Stimulated activated CD8-positive, alpha-beta memory T cell treated with anti-CD3 and anti-CD28 coated beads, Interleukin-12 subunit alpha, Interleukin-12 subunit beta, amount 100 ng/mL, for 24 hours (primary cell): Measurements from ENCODE around the gene EPHB2.

Source experiments
- DNase-seq: peaks from one replicate; pipeline ENCODE4 v3.0.0-alpha.2; 2020; ENCODE audit errors: extremely low read depth

The EPHB2 gene

DNA sequence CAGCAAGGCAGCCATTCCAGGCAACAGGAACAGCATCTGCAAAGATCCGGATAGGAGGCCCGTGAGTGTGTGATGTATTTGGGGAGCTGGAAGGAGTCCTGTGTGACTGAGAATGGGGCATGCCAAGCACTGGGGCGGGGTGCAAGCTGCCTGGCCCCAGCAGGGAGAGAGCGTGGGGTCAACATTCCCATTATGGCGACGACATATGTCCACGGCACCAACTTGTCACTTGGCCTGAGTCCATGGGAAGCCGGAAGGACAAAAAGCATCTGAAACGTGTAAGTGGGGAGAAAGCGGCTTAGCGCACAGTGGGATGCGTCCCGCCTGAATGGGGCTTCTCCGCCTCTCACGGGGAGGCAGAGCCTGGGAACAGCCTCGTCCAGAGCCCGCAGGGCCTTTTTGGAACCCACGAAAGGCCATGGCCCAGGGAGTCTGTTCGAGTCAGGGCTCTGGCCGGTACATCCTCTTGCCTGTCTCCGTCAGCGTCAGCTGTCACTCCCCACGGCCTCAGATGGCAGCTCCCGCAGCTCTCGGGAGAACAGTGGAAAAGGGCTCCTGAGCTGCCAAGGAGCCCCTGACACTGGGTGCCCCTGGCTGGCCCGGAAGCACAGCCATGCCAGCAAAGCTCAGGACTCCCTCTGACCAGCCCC is 12.4 kb downstream of the EPHB2 start:
- no peak for DNase-seq

DNA sequence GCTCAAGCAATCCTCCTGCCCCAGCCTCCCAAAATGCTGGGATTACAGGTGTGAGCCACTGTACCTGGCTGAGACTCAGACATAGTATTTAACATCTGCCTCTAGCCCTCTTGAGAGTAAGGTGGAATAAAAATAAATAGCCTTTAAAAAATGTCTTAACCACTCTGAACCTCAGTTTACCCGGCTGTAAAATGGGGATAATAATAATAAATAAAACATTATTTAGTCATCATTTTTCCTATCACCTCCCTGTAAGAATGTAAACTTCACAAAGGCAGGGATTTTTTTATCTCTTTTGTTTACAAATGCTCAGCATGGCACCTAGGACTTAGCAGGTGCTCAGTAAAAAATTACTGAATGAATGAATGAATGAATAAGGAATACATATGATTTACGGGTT is 17.2 kb downstream of the EPHB2 start:
- no peak for DNase-seq

- DNase-seq, result no peak
These were observed 18.2 kb downstream of the EPHB2 start for GRCh38 chr1:22728751-22729399.

DNA sequence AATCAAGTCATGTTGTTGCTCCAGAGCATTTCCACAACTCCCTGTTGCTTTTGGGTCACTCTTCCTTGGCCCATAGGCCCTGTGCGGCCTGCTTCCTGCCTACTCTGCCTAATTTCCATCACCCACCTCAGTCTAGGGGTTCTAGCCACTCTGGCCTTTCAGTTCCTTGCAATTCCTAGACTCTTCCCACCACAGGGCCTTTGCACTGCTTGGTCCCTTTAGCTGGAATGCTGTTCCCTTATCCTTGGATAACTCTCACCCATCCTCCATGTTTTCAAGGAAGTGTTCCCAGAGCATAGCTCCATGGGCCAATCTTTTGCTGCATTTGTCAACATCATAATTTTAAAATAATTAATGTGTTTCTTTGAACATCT is 18.7 kb downstream of the EPHB2 start:
- no peak for DNase-seq

DNA sequence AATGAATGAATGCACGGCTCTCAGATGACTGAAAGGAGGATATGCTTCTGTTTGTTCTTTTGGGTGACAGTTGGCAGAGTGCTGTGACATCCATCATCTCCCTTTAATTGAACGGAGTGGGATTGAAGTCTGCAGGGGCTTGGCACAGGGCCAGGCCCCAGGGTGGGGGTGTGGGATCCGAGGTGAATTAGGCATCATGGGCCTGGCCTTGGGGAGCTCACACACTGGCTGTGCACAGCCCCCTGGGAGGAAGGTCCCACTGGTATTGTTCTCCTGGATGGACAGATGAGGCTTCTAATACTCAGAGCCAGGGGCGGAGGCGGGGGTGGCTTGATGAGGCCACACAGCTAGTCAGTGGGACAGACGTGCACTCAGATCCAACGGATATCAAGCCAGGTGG is 19.3 kb downstream of the EPHB2 start:
- no peak for DNase-seq

GRCh38 chr1:22731924-22732720 is 21.5 kb downstream of the EPHB2 start:
- DNase-seq, result no peak

DNA sequence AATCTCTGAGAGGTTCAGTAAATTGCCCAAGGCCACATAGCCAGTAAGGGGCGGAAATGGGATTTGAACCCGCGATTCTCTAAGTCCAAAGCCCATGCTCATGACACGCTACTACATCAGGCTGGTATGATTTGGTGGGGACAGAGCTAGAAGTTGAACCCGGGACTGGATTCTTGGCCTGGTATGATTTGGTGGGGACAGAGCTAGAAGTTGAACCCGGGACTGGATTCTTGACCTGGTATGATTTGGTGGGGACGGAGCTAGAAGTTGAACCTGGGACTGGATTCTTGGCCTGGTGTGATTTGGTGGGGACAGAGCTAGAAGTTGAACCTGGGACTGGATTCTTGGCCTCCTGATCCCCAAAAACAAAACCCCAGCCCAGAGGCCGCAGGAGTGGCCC is 23.0 kb downstream of the EPHB2 start:
- DNase-seq, result no peak

GRCh38 chr1:22736501-22737080 is 26.0 kb downstream of the EPHB2 start:
- no peak for DNase-seq

- DNase-seq, result no peak
These were observed 26.9 kb downstream of the EPHB2 start for GRCh38 chr1:22737374-22738068.

DNA sequence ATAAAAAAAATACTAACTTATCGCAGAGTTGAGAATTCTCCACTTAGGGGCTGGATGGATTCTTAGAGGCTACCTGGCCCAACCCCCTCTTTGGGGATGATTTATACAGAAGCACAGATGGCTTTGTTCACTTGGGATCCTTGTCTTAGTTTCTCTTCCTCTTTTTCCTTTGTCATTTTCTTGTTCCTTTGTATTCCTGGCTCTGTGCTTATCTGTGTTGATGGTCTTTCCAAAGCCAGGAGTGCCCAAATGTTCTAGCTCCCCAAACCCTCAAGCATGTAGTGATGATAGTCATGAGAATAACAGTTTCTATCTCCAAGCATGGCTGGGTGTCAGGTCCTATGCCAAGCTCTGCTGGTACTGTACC is 27.4 kb downstream of the EPHB2 start:
- no peak for DNase-seq

DNA sequence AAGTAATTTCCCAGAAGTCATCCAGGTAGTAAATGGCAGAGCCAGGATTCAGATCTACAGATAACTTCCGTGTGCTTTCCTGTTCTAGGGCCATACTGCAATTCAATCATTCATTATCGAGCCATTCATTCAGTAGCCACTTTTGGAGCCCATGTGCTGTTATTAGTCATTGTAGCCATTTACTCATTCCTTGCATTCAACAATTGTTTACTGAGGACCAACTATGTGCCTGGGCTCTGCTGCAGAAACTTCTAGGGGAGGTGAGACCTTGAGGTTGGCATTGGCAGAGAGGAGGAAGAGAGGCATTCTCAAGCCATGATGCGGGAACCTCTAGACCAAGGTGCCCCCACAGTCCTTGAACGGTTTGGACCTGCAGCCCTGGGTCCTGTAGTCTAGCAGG is 27.9 kb downstream of the EPHB2 start:
- DNase-seq, result no peak

DNA sequence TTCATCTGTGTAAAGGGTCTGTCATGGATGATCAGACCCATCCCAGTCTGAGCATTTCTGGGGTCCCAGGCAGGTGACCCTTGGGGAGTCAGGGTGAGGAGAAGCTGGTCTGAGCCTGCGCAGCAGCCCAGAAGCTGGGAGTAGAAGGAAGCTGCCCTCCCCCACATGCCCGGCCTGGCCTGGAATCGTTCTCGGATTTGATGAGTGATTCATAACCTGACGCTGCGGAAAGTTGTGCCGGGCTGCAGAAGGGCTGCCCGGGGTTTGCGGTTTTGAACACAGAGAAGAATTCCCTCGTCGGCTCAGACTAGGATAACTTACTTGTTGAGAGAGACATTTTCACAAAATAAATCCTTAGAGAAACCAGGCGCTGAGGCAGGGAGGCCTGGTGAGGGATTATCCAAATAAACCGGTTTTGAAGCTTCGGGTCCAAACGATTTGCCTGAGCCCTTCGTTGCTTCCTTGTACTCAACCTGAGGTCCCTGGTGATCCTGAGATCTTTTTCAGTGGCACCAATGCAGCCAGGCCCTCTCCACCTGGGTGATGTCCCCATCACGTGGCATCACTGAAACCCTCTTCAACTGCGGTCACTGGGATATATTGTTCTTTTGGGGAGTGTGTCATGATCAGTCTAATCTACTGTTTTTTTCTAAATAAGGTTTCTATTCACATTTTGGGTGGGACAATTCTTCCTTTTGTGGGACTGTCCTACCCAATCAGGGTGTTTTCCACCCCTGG is 29.2 kb downstream of the EPHB2 start:
- DNase-seq, result no peak

DNA sequence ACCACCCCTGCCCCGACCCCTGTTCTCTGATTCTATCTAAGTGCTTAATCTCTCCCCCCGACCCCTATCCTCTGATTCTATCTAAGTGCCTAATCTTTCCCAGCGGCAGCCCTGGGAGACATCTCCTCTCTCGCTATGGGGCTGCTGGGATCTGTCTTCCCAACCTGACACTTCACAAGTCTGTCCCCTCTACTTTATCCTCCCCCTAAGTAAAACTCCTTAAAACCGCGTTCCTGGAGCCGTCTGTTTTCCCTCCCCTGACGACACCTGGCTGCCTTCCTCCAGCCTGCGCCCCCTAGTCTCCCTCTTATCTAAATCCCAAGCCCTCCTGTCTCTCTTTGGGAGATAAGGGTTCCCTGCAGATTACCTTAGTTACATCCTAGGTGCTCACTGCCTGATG is 30.5 kb downstream of the EPHB2 start:
- DNase-seq, result no peak

DNA sequence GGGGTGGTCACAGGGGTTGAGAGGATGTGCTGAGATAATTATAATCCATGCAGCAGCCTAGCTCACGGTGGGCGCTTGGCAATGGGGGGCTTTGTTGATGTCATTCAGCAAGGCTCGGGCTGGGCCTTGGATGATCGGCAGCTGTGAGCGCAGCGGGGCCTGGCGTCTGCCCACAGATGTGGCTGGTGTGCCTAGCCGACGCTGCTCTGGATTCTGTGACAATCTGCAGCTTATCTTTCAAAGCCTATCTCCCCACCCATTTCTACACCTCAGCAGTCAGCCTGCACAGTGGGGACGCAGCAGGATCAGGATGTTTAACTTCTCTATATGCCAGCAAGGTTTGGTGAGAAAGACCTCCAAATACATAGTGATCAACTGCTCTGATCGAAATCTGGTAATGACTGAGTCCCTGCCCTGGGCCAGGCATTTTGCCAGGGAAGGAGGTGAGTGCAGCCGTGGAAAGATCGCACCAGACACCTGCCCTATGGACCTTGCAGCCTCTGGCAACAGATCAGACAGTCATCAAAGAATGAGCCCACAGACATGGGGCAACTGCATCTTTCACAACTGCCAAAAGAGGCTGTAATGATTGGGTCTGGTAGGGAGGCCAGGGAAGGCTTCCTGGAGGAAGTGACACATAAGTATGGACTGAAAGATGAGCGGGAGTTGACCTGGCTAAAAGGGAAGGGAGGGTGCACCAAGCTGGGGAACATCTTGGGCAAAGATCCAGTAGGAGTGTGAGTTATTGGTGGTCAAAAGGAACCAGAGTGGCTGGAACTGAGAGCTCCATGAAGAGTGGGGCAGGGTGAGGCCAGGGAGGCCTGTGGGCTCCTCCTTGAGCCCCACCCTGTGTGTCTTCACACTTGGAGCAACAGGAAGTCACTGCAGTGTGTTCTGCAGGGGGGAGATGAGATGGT is 35.3 kb downstream of the EPHB2 start:
- DNase-seq, result no peak

DNA sequence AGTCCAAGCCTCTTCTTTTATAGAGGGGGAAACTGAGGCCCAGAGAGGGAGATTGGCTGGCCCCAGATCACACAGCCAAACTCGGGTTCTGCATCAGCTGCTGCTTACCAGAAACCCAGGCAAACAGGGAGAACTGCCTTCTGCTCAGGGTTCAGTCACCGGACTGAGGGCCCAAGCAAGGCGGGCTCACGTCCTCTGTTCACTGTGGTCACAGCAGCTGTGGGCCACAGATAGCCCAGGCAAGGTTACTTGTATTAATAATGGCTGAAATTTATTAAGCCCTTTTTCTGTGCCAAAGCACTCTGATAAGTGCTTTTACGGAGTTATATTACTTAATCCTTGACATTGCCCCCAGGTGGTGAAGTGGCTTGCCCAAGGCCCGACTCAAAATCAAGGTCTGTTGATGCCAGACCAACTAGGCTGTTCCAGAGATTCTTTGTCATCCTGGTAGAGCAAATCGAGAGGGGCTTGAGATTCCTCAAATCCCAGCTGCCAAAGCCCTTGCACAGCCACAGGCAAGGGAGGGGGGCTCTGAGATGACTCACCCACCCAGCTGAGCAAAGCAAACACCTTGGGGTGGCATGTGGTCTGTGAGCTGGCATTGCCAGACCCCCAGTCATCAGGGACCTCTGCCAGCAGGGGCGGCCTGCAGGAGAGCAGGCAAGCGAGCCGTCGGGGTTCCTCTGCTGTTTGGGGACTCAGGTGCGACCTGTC is 36.5 kb downstream of the EPHB2 start:
- DNase-seq, result no peak

DNA sequence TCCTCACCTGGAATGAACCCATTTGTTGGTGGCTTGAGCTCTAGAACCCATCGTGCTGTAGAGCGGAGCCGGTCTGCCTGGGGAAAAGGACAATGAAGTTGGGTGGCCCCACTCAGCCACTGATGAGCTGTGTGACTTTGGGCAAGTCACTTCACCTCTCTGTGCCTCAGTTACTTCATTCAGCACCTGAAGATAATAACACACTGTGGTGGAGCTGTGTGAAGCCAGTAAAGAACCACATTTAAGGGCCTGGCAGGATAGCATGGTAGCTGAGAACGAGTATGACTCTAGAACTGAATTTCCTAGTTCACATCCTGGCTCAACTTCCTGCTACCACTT is 37.1 kb downstream of the EPHB2 start:
- no peak for DNase-seq

DNA sequence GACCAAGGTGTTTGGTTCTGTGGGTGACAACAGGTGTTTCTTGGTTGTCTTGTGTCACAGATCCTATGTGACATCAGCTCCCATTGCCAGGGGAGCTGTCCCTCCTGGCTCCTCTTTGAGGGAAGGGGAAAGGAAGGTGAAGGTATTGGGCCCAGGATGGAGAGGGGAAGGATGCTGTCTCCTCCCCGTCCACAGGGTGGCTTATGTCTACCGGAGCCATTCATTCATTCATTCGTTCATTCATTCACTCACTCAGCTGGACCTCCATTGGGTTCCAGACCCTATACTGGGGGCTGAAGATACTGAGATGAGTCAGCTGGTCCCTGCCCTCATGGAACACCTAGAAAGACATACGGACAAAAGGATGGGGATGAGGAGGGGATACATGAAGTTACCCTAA is 38.9 kb downstream of the EPHB2 start:
- DNase-seq, result no peak

- no peak for DNase-seq
These were observed 39.5 kb downstream of the EPHB2 start for GRCh38 chr1:22749919-22750684.

DNA sequence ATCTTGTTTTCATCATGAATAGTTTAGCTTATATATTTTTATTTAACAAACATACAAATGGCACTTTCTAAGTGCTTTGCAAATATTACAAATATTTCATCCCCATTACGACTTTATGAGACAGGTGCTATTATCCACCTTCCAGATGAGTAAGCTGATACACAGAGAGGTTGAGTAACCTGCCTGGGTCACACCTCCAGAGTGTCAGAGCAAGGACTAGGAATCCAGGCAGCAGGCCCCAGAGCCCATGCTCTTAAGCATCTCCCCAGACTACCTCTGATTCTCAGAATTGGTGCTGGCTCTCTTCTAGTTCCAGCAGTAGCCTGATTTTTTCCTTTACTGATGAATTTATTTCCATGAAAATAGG is 40.0 kb downstream of the EPHB2 start:
- no peak for DNase-seq
